GM18870 (cell line): ENCODE results near the gene GOLGA3.
"Not testable (repeated sequence)": the region's sequence is repeated elsewhere in the genome, so short reads cannot be mapped to it uniquely, and the experiment has no call there.

ENCODE experiments used
- ATAC-seq: cut with Tn5 transposase; IDR thresholded peaks from one replicate; pipeline ENCODE4 v1.9.1; 2021; ENCODE audit warnings: moderate library complexity; ENCODE audit not compliant: unreplicated experiment

The GOLGA3 gene, protein sequence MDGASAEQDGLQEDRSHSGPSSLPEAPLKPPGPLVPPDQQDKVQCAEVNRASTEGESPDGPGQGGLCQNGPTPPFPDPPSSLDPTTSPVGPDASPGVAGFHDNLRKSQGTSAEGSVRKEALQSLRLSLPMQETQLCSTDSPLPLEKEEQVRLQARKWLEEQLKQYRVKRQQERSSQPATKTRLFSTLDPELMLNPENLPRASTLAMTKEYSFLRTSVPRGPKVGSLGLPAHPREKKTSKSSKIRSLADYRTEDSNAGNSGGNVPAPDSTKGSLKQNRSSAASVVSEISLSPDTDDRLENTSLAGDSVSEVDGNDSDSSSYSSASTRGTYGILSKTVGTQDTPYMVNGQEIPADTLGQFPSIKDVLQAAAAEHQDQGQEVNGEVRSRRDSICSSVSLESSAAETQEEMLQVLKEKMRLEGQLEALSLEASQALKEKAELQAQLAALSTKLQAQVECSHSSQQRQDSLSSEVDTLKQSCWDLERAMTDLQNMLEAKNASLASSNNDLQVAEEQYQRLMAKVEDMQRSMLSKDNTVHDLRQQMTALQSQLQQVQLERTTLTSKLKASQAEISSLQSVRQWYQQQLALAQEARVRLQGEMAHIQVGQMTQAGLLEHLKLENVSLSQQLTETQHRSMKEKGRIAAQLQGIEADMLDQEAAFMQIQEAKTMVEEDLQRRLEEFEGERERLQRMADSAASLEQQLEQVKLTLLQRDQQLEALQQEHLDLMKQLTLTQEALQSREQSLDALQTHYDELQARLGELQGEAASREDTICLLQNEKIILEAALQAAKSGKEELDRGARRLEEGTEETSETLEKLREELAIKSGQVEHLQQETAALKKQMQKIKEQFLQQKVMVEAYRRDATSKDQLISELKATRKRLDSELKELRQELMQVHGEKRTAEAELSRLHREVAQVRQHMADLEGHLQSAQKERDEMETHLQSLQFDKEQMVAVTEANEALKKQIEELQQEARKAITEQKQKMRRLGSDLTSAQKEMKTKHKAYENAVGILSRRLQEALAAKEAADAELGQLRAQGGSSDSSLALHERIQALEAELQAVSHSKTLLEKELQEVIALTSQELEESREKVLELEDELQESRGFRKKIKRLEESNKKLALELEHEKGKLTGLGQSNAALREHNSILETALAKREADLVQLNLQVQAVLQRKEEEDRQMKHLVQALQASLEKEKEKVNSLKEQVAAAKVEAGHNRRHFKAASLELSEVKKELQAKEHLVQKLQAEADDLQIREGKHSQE (N-terminal part only)

DNA sequence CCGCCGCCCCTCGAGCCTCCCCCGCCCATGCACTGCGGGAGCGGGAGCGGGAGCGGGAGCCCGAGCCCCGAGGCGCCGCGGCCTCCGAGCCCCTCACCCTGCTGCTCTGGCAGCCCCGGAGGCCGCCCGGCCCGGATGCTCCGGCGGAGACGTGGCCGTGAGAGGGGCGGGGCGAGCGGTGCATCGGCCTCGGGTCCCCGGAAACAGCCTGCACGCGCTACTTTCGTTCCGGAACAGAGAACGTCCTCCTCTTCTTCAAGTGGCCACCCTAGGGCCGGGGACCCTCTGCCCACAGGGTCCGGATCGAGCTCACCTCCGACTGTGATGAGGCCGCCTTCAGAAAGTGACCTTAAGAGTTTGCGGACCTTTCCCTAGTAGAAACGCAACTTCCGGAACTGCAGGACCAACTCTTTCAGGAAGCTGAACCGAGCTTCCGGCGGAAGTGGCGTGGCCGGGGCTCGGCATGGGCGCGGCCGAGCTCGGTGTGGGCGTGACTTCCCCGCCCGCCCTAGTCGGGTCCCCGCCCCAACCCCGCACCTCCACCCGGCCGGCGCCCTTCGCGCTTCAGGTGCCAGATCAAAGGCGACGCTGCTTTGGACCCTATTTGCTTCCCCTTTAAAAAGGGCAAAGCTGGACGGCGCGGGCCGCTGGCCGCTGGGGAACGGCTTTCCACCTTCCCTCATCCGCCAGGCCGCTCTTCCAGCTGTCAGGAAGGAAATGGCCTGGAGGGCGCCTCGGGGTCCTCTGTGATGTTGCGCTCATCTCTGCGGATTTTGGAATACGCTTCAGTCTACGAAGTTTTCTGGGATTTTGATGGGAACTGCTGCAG is at the start of gene GOLGA3:
Gene GOLGA3, minus strand, starts transcription at position 164 of the 829 bp plus-strand sequence. CDS start 6,741 bp downstream, outside the sequence.
- ATAC-seq = peak; percentile 69

GRCh38 chr12:132874620-132875019 is 46.0 kb upstream of the GOLGA3 start:
- ATAC-seq = not testable (repeated sequence)

- ATAC-seq = no peak
Measured at GRCh38 chr12:132874175-132874574, 45.5 kb upstream of the GOLGA3 start.

DNA sequence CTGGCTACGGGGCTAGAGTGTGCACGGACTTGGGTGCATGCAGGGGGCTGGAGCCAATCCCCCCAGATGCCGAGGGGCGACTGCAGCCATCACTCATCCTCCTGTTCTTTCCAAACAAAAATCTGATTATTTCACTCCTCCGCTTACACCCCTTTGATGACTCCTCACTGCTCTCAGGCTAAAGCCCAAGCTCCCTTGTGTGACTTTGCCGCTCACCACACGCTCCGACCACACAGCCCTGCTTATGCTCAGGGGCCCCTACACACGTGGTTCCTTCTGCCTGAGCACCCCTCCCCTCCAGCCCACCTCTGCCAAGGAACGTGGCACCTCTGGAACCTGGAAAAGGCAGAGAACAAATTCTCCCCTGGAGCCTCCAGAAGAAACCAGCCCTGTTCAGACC is 45.1 kb upstream of the GOLGA3 start:
- ATAC-seq = no peak

DNA sequence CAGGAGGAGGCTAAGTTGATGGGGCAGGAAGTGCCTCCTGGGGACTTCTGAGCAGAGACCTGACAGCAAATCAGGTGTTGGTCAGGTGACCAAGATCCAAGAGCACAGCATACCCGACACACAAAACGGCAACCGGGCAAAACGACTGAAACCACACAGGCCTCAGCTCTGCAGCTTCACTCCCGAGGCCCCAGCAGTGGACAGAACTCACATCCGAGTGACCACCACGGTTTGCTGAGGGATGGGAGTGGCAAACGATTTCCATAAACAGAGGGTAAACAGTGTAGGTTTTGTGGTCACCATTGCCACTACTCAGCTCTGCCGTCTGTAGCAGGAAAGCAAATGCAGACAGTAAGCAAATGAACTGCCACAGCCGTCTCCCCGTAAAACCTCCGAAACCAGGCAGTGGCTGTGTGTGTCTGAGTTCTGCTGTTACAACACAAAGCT is 44.3 kb upstream of the GOLGA3 start:
- no peak for ATAC-seq

DNA sequence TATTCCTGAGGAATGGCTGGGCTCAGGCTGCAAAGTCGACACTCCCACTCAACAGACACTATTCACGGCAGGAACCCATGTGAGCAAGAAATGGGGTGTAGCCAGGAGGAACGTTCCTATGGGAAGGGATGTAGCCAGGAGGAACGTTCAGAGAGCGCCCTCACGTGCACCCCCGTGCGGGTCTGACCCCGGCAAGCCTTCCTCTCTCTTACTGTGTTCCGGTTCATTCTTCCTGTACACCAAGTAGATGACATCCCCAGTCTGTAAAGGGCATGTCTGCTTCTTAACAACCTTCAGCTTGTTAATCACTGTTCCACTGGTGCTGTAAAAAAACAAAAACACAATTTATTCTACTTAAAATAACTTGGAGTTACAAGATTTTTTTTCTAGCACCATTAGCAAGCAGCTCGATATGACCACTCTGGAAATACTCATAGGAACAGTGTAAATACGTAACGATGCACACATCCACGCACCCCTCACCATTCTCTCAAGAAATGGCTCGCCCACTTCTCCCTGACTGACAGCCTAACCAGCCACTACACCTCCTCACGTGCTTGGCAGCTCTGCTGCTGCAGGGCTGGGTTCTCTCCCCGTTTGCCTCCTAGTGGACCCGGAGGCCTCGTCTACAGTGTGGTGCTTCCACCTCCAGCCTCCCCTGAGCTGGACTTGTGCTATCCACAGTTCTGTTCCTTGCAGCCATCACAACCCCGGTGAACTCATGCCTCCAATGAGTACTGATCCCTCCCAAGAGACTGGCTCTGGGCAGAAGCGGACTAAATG is 43.6 kb upstream of the GOLGA3 start:
- ATAC-seq = no peak

GRCh38 chr12:132869551-132869950 is 40.9 kb upstream of the GOLGA3 start:
- ATAC-seq = no peak

GRCh38 chr12:132866251-132866828 is 37.7 kb upstream of the GOLGA3 start:
- no peak for ATAC-seq

DNA sequence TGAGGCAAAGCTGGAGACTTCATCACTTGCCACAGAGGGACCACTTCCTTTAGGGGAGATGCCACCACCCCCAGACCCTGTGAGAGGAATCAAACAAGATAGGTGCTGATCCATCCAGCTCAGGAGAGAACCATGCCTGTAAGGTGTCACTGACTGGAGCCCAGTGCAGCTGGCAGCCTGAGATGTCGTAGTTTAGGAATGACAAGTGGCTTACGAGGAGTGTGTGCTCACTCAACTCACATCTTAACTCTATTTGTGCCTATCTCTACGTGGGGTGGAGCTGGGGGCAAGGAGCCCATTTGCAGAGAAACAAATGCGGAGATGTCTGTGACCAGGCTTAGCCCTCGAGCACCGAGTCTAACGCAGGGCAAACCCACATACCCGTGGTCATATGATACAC is 32.9 kb upstream of the GOLGA3 start:
- no peak for ATAC-seq

DNA sequence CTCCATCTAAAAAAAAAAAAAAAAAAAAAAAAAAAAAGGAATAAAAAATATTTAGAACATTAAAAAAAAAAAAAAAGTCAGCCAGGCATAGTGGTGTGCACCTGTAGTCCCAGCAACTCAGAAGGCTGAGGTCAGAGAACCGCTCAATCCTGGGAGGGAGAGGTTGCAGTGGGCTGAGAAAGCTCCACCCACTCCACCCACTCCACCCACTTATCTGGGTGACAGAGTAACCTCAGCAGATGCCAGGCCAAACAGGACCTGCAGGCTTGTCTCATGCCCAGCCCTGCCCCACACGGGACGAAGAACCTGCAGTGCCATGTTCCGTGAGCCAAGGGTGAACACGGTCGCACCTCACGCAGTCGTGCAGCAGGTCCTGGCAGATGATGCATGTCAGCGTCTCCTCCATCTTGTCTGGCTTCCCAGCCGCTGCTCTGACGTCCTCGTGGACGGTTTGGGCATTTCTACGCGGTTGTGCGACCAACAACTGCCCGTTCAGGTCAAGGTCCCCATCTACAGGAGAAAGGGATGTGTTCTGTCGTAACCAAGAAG is 30.1 kb upstream of the GOLGA3 start:
- no peak for ATAC-seq

- ATAC-seq = not testable (repeated sequence)
Measured at GRCh38 chr12:132857019-132857418, 28.4 kb upstream of the GOLGA3 start.

GRCh38 chr12:132856581-132856980 is 27.9 kb upstream of the GOLGA3 start:
- ATAC-seq = no peak

DNA sequence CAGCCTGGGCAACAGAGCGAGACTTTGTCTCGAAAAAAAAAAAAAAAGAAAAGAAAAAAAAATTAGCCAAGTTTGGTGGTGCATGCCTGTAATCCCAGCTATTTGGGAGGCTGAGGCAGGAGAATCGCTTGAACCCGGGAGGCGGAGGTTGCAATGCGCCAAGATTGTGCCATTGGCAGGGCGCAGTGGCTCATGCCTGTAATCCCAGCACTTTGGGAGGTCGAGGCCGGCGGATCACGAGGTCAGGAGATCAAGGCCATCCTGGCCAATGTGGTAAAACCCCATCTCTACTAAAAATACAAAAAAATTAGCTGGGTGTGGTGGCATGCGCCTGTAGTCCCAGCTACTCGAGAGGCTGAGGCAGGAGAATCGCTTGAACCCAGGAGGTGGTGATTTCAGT is 26.5 kb upstream of the GOLGA3 start:
- ATAC-seq = not testable (repeated sequence)

DNA sequence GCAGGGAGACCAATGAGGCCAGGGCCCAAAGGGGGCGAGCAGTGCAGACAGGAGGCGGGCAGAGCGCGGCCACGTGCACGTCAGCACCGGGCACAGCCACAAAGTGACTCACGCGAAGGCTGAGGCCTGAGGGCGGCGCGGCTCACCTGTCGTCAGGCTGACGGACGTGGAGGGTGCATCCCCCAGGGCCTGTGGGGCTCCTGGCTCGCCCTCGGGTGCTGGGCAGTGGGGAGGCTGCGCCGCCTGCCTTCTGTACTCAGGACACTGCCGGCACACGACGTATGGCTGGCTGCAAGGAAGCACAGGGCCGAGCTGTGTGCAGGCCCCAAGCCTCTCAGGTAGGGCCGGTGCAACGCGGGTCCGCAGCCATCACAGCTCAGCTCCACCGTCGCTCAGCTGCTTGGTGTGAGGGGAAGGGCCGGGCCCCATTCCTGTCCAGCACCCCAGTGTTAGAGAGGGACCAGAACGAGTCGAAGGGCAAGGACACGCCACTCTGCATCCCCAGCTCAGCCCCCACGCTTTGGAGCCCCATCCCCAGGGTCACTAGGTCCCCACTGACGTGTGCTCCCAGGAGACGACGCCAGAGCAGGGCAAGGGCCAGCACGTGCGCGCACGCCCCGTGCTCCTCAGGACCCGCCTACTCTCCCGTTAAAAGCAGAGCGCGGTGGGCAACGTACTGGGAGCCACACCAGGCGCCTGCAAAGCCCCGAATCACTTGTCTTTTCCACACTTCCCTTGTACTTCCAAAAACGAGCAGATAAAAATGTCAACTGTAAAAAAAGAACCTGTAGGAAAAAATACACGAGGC is 24.8 kb upstream of the GOLGA3 start:
- ATAC-seq = no peak

GRCh38 chr12:132852496-132852895 is 23.8 kb upstream of the GOLGA3 start:
- no peak for ATAC-seq

DNA sequence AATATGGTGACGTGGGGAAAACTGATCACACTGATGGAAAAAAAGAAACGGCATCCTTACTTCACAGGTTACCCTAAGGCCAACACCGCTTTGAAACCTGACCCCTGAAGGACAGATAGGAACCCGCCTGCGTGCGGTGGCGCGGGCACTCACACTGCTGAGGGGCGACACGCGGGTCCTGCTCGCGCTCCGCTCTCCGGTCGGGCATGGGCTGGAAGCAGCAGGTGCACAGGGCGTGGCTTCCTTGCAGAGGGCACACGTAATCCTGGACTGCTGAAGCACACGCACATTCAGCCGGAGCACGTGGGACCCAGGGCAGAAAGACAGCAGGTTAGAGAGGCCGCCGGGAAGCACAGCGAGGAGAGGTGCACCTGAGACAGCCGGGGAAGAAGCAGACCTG is 22.8 kb upstream of the GOLGA3 start:
- no peak for ATAC-seq

GRCh38 chr12:132850291-132850690 is 21.6 kb upstream of the GOLGA3 start:
- no peak for ATAC-seq

DNA sequence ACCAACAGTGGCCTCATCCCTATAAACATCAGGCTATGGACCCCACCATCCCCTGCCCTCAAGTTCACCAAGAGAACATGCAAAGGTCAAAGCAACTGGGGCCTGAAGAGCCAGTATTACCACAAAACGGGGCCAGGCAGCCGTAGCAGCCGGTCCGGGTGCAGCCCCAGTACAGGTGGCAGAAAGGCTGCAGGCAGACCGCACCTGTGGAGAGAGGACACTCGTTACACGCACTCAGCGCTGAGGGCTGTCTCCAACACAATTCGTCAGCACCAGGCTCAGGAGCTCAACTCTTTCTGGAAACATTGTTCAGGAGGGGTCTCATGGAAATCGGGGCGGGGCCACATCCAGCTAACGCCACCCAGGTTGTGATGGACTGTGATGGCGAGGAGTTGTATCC is 19.9 kb upstream of the GOLGA3 start:
- ATAC-seq = no peak
